ENCODE results near the gene UBR4.

The UBR4 gene

DNA sequence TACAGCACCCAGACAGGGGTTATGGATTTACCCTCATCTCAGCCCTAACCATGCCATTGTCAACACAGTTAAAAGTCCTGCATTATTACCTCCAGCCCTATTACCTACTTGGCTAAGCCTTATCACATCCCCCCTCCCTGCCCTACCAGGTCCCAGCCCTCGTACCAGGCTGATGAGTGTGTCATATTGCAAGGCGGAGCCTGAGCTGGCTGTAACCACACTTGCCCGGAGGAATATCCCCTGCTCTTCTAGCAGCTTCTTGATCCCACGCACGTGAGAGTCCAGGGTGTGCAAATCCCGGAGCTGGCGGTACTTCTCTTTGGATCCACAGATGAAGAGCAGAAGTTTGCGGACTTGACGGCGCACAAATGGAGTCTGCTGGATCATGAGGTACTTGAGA, 87.4 kb downstream of the UBR4 start:
- TF ChIP-seq RAD21 (IDR thresholded peaks at IDR 0.05; ENCODE audit: low read depth) (no peak), EGR1 (IDR thresholded peaks at IDR 0.05) (no peak), EP300 (IDR thresholded peaks at IDR 0.05; ENCODE audit: borderline replicate concordance) (no peak), NFIC (IDR thresholded peaks at IDR 0.05) (no peak), FOXM1 (IDR thresholded peaks at IDR 0.05; ENCODE audit: borderline replicate concordance, low read depth) (no peak), TEAD4 (IDR thresholded peaks at IDR 0.05) (no peak), YY1 (IDR thresholded peaks at IDR 0.05; ENCODE audit: low read depth) (no peak), CREB1 (IDR thresholded peaks at IDR 0.05; ENCODE audit: low read depth) (no peak), TCF12 (IDR thresholded peaks at IDR 0.05; ENCODE audit: low read depth) (no peak), TAF1 (IDR thresholded peaks at IDR 0.05; ENCODE audit: low read depth) (no peak), CEBPB (IDR thresholded peaks at IDR 0.05) (no peak), ZBTB7A (IDR thresholded peaks at IDR 0.05; ENCODE audit: low read depth) (no peak)
- TF ChIP-seq, protein P1, sequence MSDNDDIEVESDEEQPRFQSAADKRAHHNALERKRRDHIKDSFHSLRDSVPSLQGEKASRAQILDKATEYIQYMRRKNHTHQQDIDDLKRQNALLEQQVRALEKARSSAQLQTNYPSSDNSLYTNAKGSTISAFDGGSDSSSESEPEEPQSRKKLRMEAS (IDR thresholded peaks at IDR 0.05) = no peak
- TF ChIP-seq, protein P2, sequence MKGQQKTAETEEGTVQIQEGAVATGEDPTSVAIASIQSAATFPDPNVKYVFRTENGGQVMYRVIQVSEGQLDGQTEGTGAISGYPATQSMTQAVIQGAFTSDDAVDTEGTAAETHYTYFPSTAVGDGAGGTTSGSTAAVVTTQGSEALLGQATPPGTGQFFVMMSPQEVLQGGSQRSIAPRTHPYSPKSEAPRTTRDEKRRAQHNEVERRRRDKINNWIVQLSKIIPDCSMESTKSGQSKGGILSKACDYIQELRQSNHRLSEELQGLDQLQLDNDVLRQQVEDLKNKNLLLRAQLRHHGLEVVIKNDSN (IDR thresholded peaks at IDR 0.05) = no peak
- TF ChIP-seq, protein P3, sequence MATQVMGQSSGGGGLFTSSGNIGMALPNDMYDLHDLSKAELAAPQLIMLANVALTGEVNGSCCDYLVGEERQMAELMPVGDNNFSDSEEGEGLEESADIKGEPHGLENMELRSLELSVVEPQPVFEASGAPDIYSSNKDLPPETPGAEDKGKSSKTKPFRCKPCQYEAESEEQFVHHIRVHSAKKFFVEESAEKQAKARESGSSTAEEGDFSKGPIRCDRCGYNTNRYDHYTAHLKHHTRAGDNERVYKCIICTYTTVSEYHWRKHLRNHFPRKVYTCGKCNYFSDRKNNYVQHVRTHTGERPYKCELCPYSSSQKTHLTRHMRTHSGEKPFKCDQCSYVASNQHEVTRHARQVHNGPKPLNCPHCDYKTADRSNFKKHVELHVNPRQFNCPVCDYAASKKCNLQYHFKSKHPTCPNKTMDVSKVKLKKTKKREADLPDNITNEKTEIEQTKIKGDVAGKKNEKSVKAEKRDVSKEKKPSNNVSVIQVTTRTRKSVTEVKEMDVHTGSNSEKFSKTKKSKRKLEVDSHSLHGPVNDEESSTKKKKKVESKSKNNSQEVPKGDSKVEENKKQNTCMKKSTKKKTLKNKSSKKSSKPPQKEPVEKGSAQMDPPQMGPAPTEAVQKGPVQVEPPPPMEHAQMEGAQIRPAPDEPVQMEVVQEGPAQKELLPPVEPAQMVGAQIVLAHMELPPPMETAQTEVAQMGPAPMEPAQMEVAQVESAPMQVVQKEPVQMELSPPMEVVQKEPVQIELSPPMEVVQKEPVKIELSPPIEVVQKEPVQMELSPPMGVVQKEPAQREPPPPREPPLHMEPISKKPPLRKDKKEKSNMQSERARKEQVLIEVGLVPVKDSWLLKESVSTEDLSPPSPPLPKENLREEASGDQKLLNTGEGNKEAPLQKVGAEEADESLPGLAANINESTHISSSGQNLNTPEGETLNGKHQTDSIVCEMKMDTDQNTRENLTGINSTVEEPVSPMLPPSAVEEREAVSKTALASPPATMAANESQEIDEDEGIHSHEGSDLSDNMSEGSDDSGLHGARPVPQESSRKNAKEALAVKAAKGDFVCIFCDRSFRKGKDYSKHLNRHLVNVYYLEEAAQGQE (IDR thresholded peaks at IDR 0.05; ENCODE audit: low read depth) = no peak

DNA sequence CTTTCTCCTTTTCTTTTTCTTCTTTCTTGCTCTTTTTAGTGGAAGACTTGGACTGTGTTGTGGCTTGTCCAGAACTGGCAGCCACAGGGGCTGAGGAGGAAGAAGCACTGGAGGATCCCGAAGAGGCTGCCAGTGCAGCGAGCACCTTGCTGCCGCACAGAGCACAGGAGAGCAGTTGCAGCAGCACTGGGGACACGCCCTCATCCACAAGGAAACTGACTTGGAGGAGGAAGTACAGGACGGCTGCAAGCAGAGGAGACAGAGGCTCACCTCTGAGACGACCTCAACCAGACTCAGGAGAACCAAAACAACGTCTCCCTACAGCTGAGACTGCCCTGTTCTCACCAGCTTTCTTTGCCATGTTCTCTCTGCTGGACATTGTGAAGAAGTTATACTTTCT, 88.9 kb downstream of the UBR4 start:
- TF ChIP-seq, protein P2 (IDR thresholded peaks at IDR 0.05) = no peak
- TF ChIP-seq EGR1 (IDR thresholded peaks at IDR 0.05) (no peak), FOXM1 (IDR thresholded peaks at IDR 0.05; ENCODE audit: borderline replicate concordance, low read depth) (no peak), TCF12 (IDR thresholded peaks at IDR 0.05; ENCODE audit: low read depth) (no peak), CREB1 (IDR thresholded peaks at IDR 0.05; ENCODE audit: low read depth) (no peak), RAD21 (IDR thresholded peaks at IDR 0.05; ENCODE audit: low read depth) (no peak)

DNA sequence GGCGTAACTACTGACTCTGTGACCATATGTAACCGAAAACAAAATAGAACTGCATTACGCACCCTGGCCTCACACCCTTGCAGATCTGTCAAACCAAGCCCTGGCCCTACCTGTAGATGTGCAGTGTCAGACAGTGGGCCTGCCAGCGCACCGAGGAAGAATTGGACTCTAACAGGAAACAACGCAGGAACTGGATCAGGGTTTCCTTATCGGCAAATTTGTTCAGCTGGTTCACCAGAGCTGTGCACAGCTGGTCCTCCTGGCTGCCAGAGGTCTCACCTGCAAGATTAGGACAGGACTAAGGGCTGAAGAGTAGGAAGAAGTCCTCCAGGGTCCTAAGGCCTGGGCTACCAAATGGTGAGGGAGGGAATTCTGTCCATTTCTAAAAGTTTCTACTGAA, 90.0 kb downstream of the UBR4 start:
- no peak for TF ChIP-seq FOXM1 (IDR thresholded peaks at IDR 0.05; ENCODE audit: borderline replicate concordance, low read depth)
- TF ChIP-seq, protein P3 (IDR thresholded peaks at IDR 0.05; ENCODE audit: low read depth) = no peak
- TF ChIP-seq TEAD4 (IDR thresholded peaks at IDR 0.05) = no peak
- TF ChIP-seq, protein P1 (IDR thresholded peaks at IDR 0.05) = no peak
- TF ChIP-seq YY1 (IDR thresholded peaks at IDR 0.05; ENCODE audit: low read depth) = no peak
- TF ChIP-seq TCF12 (IDR thresholded peaks at IDR 0.05; ENCODE audit: low read depth) = no peak
- no peak for TF ChIP-seq EGR1 (IDR thresholded peaks at IDR 0.05)
- no peak for TF ChIP-seq CREB1 (IDR thresholded peaks at IDR 0.05; ENCODE audit: low read depth)
- TF ChIP-seq EP300 (IDR thresholded peaks at IDR 0.05; ENCODE audit: borderline replicate concordance) = no peak
- no peak for TF ChIP-seq NFIC (IDR thresholded peaks at IDR 0.05)
- TF ChIP-seq RAD21 (IDR thresholded peaks at IDR 0.05; ENCODE audit: low read depth) = no peak
- TF ChIP-seq, protein P2 (IDR thresholded peaks at IDR 0.05) = no peak
- no peak for TF ChIP-seq ZBTB7A (IDR thresholded peaks at IDR 0.05; ENCODE audit: low read depth)
- TF ChIP-seq CEBPB (IDR thresholded peaks at IDR 0.05) = no peak
- no peak for TF ChIP-seq TAF1 (IDR thresholded peaks at IDR 0.05; ENCODE audit: low read depth)

DNA sequence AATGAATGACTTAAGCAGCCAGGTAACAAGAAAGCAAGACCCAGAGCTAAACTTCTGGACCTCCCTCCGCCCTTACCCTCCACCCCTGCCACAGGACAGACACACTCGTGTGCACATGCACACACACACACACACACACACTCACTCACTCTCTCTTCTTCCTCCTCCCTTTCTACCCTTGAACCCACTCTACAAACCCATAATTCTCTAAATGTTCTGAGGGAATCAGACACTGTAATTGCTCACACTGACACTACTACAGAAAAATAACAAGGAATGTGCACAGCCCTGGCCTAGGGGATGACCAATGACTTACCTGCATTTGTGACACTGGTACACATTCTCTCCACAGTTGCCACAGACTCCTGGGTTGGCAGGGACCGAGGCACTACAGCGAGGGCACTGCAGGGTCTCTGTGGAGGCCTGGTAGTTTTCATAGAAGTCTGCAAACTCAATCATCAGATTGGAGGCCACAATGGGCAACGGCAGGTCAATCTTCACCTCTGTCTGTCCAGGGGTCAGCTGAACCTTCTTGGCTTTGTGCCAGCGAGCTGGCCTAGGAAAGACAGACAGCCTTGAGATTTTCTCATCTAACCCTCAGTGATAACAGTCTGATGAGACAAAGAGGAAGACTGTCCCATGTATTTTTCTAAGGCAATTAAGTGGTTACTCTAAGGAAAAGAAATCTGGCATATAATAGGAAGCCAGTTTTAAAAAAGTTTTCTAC, 94.8 kb downstream of the UBR4 start:
- TF ChIP-seq NFIC (IDR thresholded peaks at IDR 0.05) = peak; percentile 19; the same call in 1 of the 2 replicates
- no peak for TF ChIP-seq FOXM1 (IDR thresholded peaks at IDR 0.05; ENCODE audit: borderline replicate concordance, low read depth)

DNA sequence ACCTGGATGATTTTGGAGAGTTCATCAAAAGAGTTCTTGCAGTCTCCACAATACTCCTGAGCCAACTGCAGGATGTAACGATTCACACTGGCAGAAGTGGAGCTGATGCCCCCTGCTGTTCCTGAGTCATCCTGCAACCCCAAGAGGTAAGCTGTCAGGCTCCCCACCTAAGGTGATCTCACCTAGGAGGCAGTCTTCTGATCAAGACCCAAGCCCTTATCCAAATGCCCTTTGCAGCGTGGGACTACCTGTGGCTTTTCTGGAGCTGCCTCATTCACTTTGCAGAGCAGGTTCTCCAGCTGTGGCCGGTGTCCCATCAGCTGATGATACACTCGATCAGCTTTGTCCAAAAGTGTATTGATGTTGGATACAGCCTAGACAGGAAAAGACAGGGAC, 96.4 kb downstream of the UBR4 start:
- TF ChIP-seq, protein P1 (IDR thresholded peaks at IDR 0.05) = no peak
- TF ChIP-seq NFIC (IDR thresholded peaks at IDR 0.05) (no peak), RAD21 (IDR thresholded peaks at IDR 0.05; ENCODE audit: low read depth) (peak; percentile 37; the same call in 1 of the 2 replicates)
